ENCODE results near the gene GPR142.

- no peak for TF ChIP-seq CTCF (IDR thresholded peaks at IDR 0.05; ENCODE audit: borderline replicate concordance, extremely low read depth, low read length, poor library complexity, severe bottlenecking)
- no peak for TF ChIP-seq EZH2 (IDR thresholded peaks at IDR 0.05; ENCODE audit: borderline replicate concordance, low read depth, low read length, severe bottlenecking)
These were observed 15.8 kb downstream of the GPR142 start for GRCh38 chr17:74383141-74383540.
